K562 (cell line): ENCODE results near the gene SHISA5. TPM values are rescaled to one million over a fixed set of nuclear protein-coding genes. Genes with fewer than 3 reads are reported as not detected.
A peak's percentile ranks its signal among the peaks of the same experiment; 100 is the strongest.

Experiments used
- BMI1 ChIP-seq: fragments of 150-350 bp; IDR thresholded peaks from 2 replicates; pipeline ENCODE4 v1.6.1; 2014; ENCODE audit warnings: low read length
- CBX1 ChIP-seq: sonication (generic); IDR thresholded peaks from 2 replicates; pipeline ENCODE4 v1.6.1; 2016; ENCODE audit warnings: antibody characterized with exemption, low read depth, mild to moderate bottlenecking
- ELF1 ChIP-seq: fragments of 200-800 bp; sonication (Bioruptor generic); IDR thresholded peaks from 2 replicates; pipeline ENCODE4 v1.6.1; 2016; ENCODE audit warnings: missing genetic modification characterization, missing compliant biosample characterization
- HMG20B ChIP-seq: fragments of 250-450 bp; sonication (Bioruptor Pico); IDR thresholded peaks from 2 replicates; pipeline ENCODE4 v1.5.0; 2021; ENCODE audit warnings: mild to moderate bottlenecking
- IRF2 ChIP-seq: sonication (generic); formaldehyde crosslinking; IDR thresholded peaks from 2 replicates; pipeline ENCODE4 v1.8.1; 2022; ENCODE audit warnings: mild to moderate bottlenecking, missing genetic modification reagents
- KDM5B ChIP-seq: fragments of 200-600 bp; sonication (generic); IDR thresholded peaks from 2 replicates; pipeline ENCODE4 v1.6.1; 2012; ENCODE audit warnings: low read depth, mild to moderate bottlenecking, moderate library complexity, low read length, control low read depth, inconsistent platforms; ENCODE audit not compliant: insufficient replicate concordance
- NFATC3 ChIP-seq: fragments of 450-650 bp; IDR thresholded peaks from 2 replicates; pipeline ENCODE4 v1.6.1; 2017; ENCODE audit warnings: mild to moderate bottlenecking
- NFIX ChIP-seq: fragments of 250-450 bp; sonication (Bioruptor Pico); IDR thresholded peaks from 2 replicates; pipeline ENCODE4 v1.4.0; 2020; ENCODE audit warnings: low read depth, mild to moderate bottlenecking, moderate library complexity
- NR4A1 ChIP-seq, 2 experiments: fragments of 250-450 bp in 1 of 2; fragments of 450-650 bp in 1 of 2; sonication (Bioruptor Pico) in 1 of 2; IDR thresholded peaks; 2 replicates each; pipeline versions ENCODE4 v1.4.0 to v1.6.1; 2016 to 2020; ENCODE audit warnings: mild to moderate bottlenecking in 2 of 2, missing compliant biosample characterization in 1 of 2, missing genetic modification characterization in 1 of 2, moderate library complexity in 1 of 2
- PCBP2 ChIP-seq: fragments of 200-400 bp; formaldehyde crosslinking; IDR thresholded peaks from 2 replicates; pipeline ENCODE4 v1.6.1; 2018; ENCODE audit warnings: low read length, low read depth, mild to moderate bottlenecking, moderate library complexity; ENCODE audit not compliant: poor library complexity, severe bottlenecking
- PHF8 ChIP-seq: fragments of 200-600 bp; sonication (generic); IDR thresholded peaks from 2 replicates; pipeline ENCODE4 v1.6.1; 2012; ENCODE audit warnings: mixed run types, mild to moderate bottlenecking, inconsistent platforms, low read length, moderate library complexity, borderline replicate concordance
- PPARD ChIP-seq: fragments of 250-450 bp; sonication (Bioruptor Pico); IDR thresholded peaks from 2 replicates; pipeline ENCODE4 v1.8.0; 2022; ENCODE audit warnings: inconsistent platforms, mild to moderate bottlenecking, moderate library complexity
- RBM34 ChIP-seq: fragments of 200-400 bp; formaldehyde crosslinking; IDR thresholded peaks from 2 replicates; pipeline ENCODE4 v1.6.1; 2018; ENCODE audit warnings: low read length, borderline replicate concordance; ENCODE audit not compliant: insufficient read depth
- SAFB2 ChIP-seq: fragments of 200-400 bp; formaldehyde crosslinking; IDR thresholded peaks from 2 replicates; pipeline ENCODE4 v1.6.1; 2018; ENCODE audit warnings: borderline replicate concordance, low read length, low read depth, moderate library complexity; ENCODE audit not compliant: severe bottlenecking
- SRSF9 ChIP-seq: fragments of 200-400 bp; formaldehyde crosslinking; IDR thresholded peaks from 2 replicates; pipeline ENCODE4 v1.6.1; 2017; ENCODE audit warnings: low read depth, low read length, borderline replicate concordance
- TOE1 ChIP-seq, 2 experiments: fragments of 450-650 bp in 1 of 2; sonication (generic) in 1 of 2; formaldehyde crosslinking in 1 of 2; IDR thresholded peaks; 2 replicates each; pipeline versions ENCODE4 v1.7.1 to v1.8.0; 2016 to 2022; ENCODE audit warnings: borderline replicate concordance in 2 of 2, mild to moderate bottlenecking in 2 of 2, antibody characterized with exemption in 1 of 2, inconsistent platforms in 1 of 2, low read depth in 1 of 2, missing genetic modification reagents in 1 of 2, moderate library complexity in 1 of 2
- ZFX ChIP-seq: sonication (generic); formaldehyde crosslinking; IDR thresholded peaks from 2 replicates; pipeline ENCODE4 v1.8.0; 2022; ENCODE audit warnings: mild to moderate bottlenecking, missing genetic modification reagents, moderate library complexity
- ZNF134 ChIP-seq: fragments of 250-450 bp; sonication (Bioruptor Pico); conservative IDR thresholded peaks from 2 replicates; pipeline ENCODE4 v1.4.0; 2020
- ZNF24 ChIP-seq: fragments of 450-650 bp; IDR thresholded peaks from 2 replicates; pipeline ENCODE4 v1.6.1; 2016
- ZNF551 ChIP-seq: fragments of 250-450 bp; sonication (Bioruptor Pico); IDR thresholded peaks from 2 replicates; pipeline ENCODE4 v1.5.0; 2021; ENCODE audit warnings: mild to moderate bottlenecking, moderate library complexity
- polyA plus RNA-seq, 8 experiments: library from polyadenylated mRNA; depleted of rRNA in 4 of 8; stranded (reverse) in 5 of 8; unstranded in 3 of 8; fragments of >200 nt; fragmentation: Nextera tagmentation in 2 of 8; fragmentation: Illumina TruSeq in 1 of 8; extraction: Ambion mirVana in 2 of 8; extraction: Trizol in 1 of 8; gene quantifications; 2 replicates each; pipeline versions ENCODE4 v1.2.1 to v1.2.3, GENCODE V29; 2011 to 2014; ENCODE audit warnings: inconsistent platforms in 1 of 8, missing spikeins in 1 of 8
- total RNA-seq, 7 experiments: library from RNA; depleted of rRNA in 6 of 7; stranded (reverse); fragments of >200 nt in 6 of 7; fragmentation: Illumina TruSeq in 2 of 7; extraction: Trizol in 2 of 7; gene quantifications; 2 replicates each; pipeline versions ENCODE4 v1.2.1 to v1.2.3, GENCODE V29; 2011 to 2021; ENCODE audit warnings: low replicate concordance in 1 of 7
- TF ChIP-seq, protein P1 (sequence below): sonication (generic); formaldehyde crosslinking; IDR thresholded peaks from 2 replicates; pipeline ENCODE4 v1.5.0; 2020; ENCODE audit warnings: missing genetic modification reagents
- TF ChIP-seq, protein P2 (sequence below): sonication (generic); formaldehyde crosslinking; IDR thresholded peaks from 2 replicates; pipeline ENCODE4 v1.9.0; 2022; ENCODE audit warnings: mild to moderate bottlenecking, missing genetic modification reagents
- TF ChIP-seq, protein P3 (sequence below): IDR thresholded peaks from 2 replicates; pipeline ENCODE4 v1.6.1; 2014; ENCODE audit warnings: antibody characterized with exemption
- TF ChIP-seq, protein P4 (sequence below): fragments of 450-650 bp; conservative IDR thresholded peaks from 2 replicates; pipeline ENCODE4 v1.6.1; 2016; ENCODE audit warnings: missing genetic modification characterization, low read depth, mild to moderate bottlenecking, control low read depth, missing compliant biosample characterization

Gene SHISA5
- total and polyA plus RNA-seq, 9 of the 15 experiments (the other 6 are each of a cell fraction or from before 2014, with no cell fraction given), result 8.4 to 85.8 (median 56.1) TPM

DNA sequence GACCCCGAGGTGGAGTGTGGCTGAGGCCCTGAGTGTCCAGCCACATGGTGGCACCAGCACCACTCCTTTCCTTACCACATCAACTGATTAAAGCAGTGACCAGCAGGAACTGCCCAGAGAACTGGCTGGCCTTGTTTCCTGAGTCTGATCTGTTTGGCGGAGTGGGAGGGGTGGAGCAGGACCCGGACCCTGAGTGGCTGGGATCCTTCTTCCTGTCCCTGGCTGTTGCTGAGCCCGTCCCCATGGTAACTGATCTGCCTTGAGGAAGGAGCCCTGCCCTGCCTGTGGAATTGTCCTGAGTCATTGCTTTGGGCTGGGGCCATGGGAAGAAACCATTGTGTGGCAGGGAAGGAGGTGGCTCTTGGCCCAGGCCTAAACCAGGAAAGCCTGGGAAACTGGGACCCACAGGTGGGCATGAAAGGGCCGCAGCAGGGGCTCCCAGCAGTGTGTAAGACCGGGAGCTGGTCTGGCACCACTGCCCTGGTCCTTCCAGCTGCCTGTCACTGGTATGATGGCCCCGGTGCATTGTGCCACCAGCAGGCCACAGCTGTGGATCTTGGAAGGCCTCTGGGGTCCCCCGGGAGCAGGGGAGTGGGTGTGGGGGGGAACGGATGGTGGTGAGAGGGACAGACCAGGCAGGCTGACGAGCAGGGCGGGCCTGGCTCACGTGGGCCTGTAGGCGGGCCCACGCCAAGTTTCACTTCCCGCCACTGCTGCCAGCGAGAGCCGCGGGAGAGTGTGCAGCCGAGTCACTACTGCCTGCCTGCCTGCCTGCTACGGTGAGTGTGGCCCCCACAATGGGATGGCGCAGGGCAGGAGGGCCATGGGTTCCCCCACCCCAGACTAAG, 38.2 kb downstream of the SHISA5 start (continued):
- TF ChIP-seq NR4A1 (CRISPR knock-in tag; IDR thresholded peaks at IDR 0.05) (no peak), NR4A1 (tag; IDR thresholded peaks at IDR 0.05) (no peak), PPARD (CRISPR knock-in tag) (no peak), RBM34 (no peak), ELF1 (peak; percentile 46; the same call in 1 of the 2 replicates), NFATC3 (no peak), NFIX (CRISPR knock-in tag) (no peak), CBX1 (no peak), ZNF134 (CRISPR knock-in tag) (peak; percentile 84), SRSF9 (no peak), KDM5B (no peak), PCBP2 (no peak), ZFX (CRISPR knock-in tag) (peak; percentile 64), ZNF551 (no peak), BMI1 (peak; percentile 66; the same call in 1 of the 2 replicates), TOE1 (IDR thresholded peaks at IDR 0.05; ENCODE audit: borderline replicate concordance) (no peak), TOE1 (CRISPR knock-in tag; IDR thresholded peaks at IDR 0.05; ENCODE audit: borderline replicate concordance, low read depth) (no peak), PHF8 (no peak), IRF2 (no peak), HMG20B (no peak), SAFB2 (no peak), ZNF24 (no peak)
- TF ChIP-seq, protein P1, sequence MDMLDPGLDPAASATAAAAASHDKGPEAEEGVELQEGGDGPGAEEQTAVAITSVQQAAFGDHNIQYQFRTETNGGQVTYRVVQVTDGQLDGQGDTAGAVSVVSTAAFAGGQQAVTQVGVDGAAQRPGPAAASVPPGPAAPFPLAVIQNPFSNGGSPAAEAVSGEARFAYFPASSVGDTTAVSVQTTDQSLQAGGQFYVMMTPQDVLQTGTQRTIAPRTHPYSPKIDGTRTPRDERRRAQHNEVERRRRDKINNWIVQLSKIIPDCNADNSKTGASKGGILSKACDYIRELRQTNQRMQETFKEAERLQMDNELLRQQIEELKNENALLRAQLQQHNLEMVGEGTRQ (CRISPR knock-in tag), result no peak
- TF ChIP-seq, protein P2, sequence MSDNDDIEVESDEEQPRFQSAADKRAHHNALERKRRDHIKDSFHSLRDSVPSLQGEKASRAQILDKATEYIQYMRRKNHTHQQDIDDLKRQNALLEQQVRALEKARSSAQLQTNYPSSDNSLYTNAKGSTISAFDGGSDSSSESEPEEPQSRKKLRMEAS (CRISPR knock-in tag), result peak; percentile 48
- TF ChIP-seq, protein P3, sequence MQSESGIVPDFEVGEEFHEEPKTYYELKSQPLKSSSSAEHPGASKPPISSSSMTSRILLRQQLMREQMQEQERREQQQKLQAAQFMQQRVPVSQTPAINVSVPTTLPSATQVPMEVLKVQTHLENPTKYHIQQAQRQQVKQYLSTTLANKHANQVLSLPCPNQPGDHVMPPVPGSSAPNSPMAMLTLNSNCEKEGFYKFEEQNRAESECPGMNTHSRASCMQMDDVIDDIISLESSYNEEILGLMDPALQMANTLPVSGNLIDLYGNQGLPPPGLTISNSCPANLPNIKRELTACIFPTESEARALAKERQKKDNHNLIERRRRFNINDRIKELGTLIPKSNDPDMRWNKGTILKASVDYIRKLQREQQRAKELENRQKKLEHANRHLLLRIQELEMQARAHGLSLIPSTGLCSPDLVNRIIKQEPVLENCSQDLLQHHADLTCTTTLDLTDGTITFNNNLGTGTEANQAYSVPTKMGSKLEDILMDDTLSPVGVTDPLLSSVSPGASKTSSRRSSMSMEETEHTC, result no peak
- TF ChIP-seq, protein P4, sequence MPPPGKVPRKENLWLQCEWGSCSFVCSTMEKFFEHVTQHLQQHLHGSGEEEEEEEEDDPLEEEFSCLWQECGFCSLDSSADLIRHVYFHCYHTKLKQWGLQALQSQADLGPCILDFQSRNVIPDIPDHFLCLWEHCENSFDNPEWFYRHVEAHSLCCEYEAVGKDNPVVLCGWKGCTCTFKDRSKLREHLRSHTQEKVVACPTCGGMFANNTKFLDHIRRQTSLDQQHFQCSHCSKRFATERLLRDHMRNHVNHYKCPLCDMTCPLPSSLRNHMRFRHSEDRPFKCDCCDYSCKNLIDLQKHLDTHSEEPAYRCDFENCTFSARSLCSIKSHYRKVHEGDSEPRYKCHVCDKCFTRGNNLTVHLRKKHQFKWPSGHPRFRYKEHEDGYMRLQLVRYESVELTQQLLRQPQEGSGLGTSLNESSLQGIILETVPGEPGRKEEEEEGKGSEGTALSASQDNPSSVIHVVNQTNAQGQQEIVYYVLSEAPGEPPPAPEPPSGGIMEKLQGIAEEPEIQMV (tag), result no peak
